Activated T-cell treated with anti-CD3 and anti-CD28 coated beads for 4 hours (primary cell): ENCODE measurements around the gene RPS21.

Experiments
- DNase-seq: peaks from one replicate; pipeline ENCODE4 v3.0.0-alpha.2; 2020

The RPS21 gene

GRCh38 chr20:62354031-62354808 is 32.7 kb upstream of the RPS21 start:
- no peak for DNase-seq

GRCh38 chr20:62354811-62355341 is 32.0 kb upstream of the RPS21 start:
- DNase-seq, result no peak

- DNase-seq, result no peak
Measured at GRCh38 chr20:62355516-62355877, 31.4 kb upstream of the RPS21 start.

- no peak for DNase-seq
Measured at GRCh38 chr20:62355878-62356588, 30.9 kb upstream of the RPS21 start.

GRCh38 chr20:62356589-62357186 is 30.2 kb upstream of the RPS21 start:
- DNase-seq, result no peak

- DNase-seq, result no peak
Measured at GRCh38 chr20:62357187-62357667, 29.7 kb upstream of the RPS21 start.

GRCh38 chr20:62357681-62358080 is 29.2 kb upstream of the RPS21 start:
- no peak for DNase-seq

GRCh38 chr20:62358171-62359042 is 28.5 kb upstream of the RPS21 start:
- no peak for DNase-seq

GRCh38 chr20:62359043-62359490 is 27.8 kb upstream of the RPS21 start:
- DNase-seq, result no peak

GRCh38 chr20:62359491-62360121 is 27.3 kb upstream of the RPS21 start:
- DNase-seq, result no peak

GRCh38 chr20:62360854-62361798 is 25.8 kb upstream of the RPS21 start:
- no peak for DNase-seq

GRCh38 chr20:62361799-62362589 is 24.9 kb upstream of the RPS21 start:
- DNase-seq, result no peak

- no peak for DNase-seq
Measured at GRCh38 chr20:62362590-62362940, 24.3 kb upstream of the RPS21 start.

- no peak for DNase-seq
Measured at GRCh38 chr20:62362991-62363919, 23.6 kb upstream of the RPS21 start.

GRCh38 chr20:62363920-62364851 is 22.7 kb upstream of the RPS21 start:
- no peak for DNase-seq

GRCh38 chr20:62364911-62365736 is 21.8 kb upstream of the RPS21 start:
- DNase-seq, result no peak
